Astrocyte (in vitro differentiated cells and primary cell): ENCODE data around the gene ADGRA1.

Experiments
- CTCF ChIP-seq: IDR thresholded peaks from 2 replicates; pipeline ENCODE4 v1.5.1; 2011; ENCODE audit warnings: low read depth, mild to moderate bottlenecking, inconsistent platforms, low read length, moderate library complexity; ENCODE audit not compliant: insufficient read depth
- EZH2 ChIP-seq: IDR thresholded peaks from 2 replicates; pipeline ENCODE4 v1.6.1; 2012; ENCODE audit warnings: mild to moderate bottlenecking, low read length, inconsistent platforms; ENCODE audit not compliant: insufficient read depth

GRCh38 chr10:133121479-133121878 lies 33.8 kb downstream of the ADGRA1 start:
- no peak for TF ChIP-seq CTCF
- no peak for TF ChIP-seq EZH2
